Measurements from ENCODE around the gene CLCN2.

The CLCN2 gene

GRCh38 chr3:184317201-184317600, 44.2 kb downstream of the CLCN2 start:
- Histone ChIP-seq H3K36me3 (ENCODE audit: control insufficient read depth in 2 of 2, insufficient read depth in 2 of 2, low read length in 2 of 2) (peaks cover 20 to 33% of the 10 kb centered on the region in 2 donors), H3K27me3 (ENCODE audit: control insufficient read depth in 1 of 2, insufficient read depth in 2 of 2, low read length in 2 of 2) (no peaks in the 10 kb centered on the region), H3K9me3 (ENCODE audit: control insufficient read depth in 2 of 2, low read length in 2 of 2) (no peaks in the 10 kb centered on the region), H3K4me3 (ENCODE audit: low read length in 2 of 2) (peak overlapping the region; percentile 92), H3K4me1 (ENCODE audit: control insufficient read depth, insufficient read depth, low read length) (peaks cover 48% of the 10 kb centered on the region), H3K9ac (ENCODE audit: low read length in 2 of 2) (no peak overlapping the region), H3K27ac (ENCODE audit: low read length) (peak overlapping the region; percentile 98)

- peak overlapping the region; percentile 73 to 98 for H3K9ac ChIP-seq (ENCODE audit: low read length in 2 of 2)
Measured at GRCh38 chr3:184316792-184317191, 44.6 kb downstream of the CLCN2 start.

GRCh38 chr3:184315871-184316661, 45.3 kb downstream of the CLCN2 start:
- Histone ChIP-seq H3K9ac (ENCODE audit: low read length in 2 of 2) (peak overlapping the region; percentile 73 to 98), H3K4me3 (ENCODE audit: low read length in 2 of 2) (peak overlapping the region; percentile 92), H3K27ac (ENCODE audit: low read length) (peak overlapping the region; percentile 98), H3K27me3 (ENCODE audit: control insufficient read depth in 1 of 2, insufficient read depth in 2 of 2, low read length in 2 of 2) (no peaks in the 10 kb centered on the region), H3K9me3 (ENCODE audit: control insufficient read depth in 2 of 2, low read length in 2 of 2) (no peaks in the 10 kb centered on the region), H3K4me1 (ENCODE audit: control insufficient read depth, insufficient read depth, low read length) (peaks cover 44% of the 10 kb centered on the region), H3K36me3 (ENCODE audit: control insufficient read depth in 2 of 2, insufficient read depth in 2 of 2, low read length in 2 of 2) (peaks cover 9 to 21% of the 10 kb centered on the region in 2 donors)

More at GRCh38 chr3:184316792-184317191, 44.6 kb downstream of the CLCN2 start:
- Histone ChIP-seq H3K27me3 (ENCODE audit: control insufficient read depth in 1 of 2, insufficient read depth in 2 of 2, low read length in 2 of 2) (no peaks in the 10 kb centered on the region), H3K36me3 (ENCODE audit: control insufficient read depth in 2 of 2, insufficient read depth in 2 of 2, low read length in 2 of 2) (peaks cover 17 to 29% of the 10 kb centered on the region in 2 donors), H3K9me3 (ENCODE audit: control insufficient read depth in 2 of 2, low read length in 2 of 2) (no peaks in the 10 kb centered on the region), H3K27ac (ENCODE audit: low read length) (peak overlapping the region; percentile 98), H3K4me1 (ENCODE audit: control insufficient read depth, insufficient read depth, low read length) (peaks cover 47% of the 10 kb centered on the region), H3K4me3 (ENCODE audit: low read length in 2 of 2) (peak overlapping the region; percentile 92)

GRCh38 chr3:184315543-184315867, 45.9 kb downstream of the CLCN2 start:
- Histone ChIP-seq H3K4me3 (ENCODE audit: low read length in 2 of 2) (peak overlapping the region; percentile 92), H3K9ac (ENCODE audit: low read length in 2 of 2) (peak overlapping the region; percentile 98 to 99), H3K9me3 (ENCODE audit: control insufficient read depth in 2 of 2, low read length in 2 of 2) (no peaks in the 10 kb centered on the region), H3K36me3 (ENCODE audit: control insufficient read depth in 2 of 2, insufficient read depth in 2 of 2, low read length in 2 of 2) (peaks cover 4 to 16% of the 10 kb centered on the region in 2 donors), H3K27ac (ENCODE audit: low read length) (peak overlapping the region; percentile 98), H3K4me1 (ENCODE audit: control insufficient read depth, insufficient read depth, low read length) (peaks cover 38% of the 10 kb centered on the region), H3K27me3 (ENCODE audit: control insufficient read depth in 1 of 2, insufficient read depth in 2 of 2, low read length in 2 of 2) (no peaks in the 10 kb centered on the region)

GRCh38 chr3:184314700-184315542, 46.5 kb downstream of the CLCN2 start:
- Histone ChIP-seq H3K4me1 (ENCODE audit: control insufficient read depth, insufficient read depth, low read length) (peaks cover 34% of the 10 kb centered on the region), H3K9me3 (ENCODE audit: control insufficient read depth in 2 of 2, low read length in 2 of 2) (no peaks in the 10 kb centered on the region)

GRCh38 chr3:184314363-184314699, 47.1 kb downstream of the CLCN2 start, which contains the start of gene EIF4G1:
EIF4G1 (plus strand) TSS chr3:184314606; CDS start chr3:184315797, 1,191 bp downstream.
- Histone ChIP-seq H3K27ac (ENCODE audit: low read length) (peak within 1 kb of the TSS; percentile 98), H3K9me3 (ENCODE audit: control insufficient read depth in 2 of 2, low read length in 2 of 2) (no peaks in the 10 kb centered on the region), H3K4me3 (ENCODE audit: low read length in 2 of 2) (peak within 1 kb of the TSS; percentile 92), H3K4me1 (ENCODE audit: control insufficient read depth, insufficient read depth, low read length) (peaks cover 28% of the 10 kb centered on the region), H3K9ac (ENCODE audit: low read length in 2 of 2) (peak within 1 kb of the TSS; percentile 98 to 99), H3K36me3 (ENCODE audit: control insufficient read depth in 2 of 2, insufficient read depth in 2 of 2, low read length in 2 of 2) (peaks cover 3 to 13% of the 10 kb centered on the region in 2 donors), H3K27me3 (ENCODE audit: control insufficient read depth in 1 of 2, insufficient read depth in 2 of 2, low read length in 2 of 2) (no peaks in the 10 kb centered on the region)

More at GRCh38 chr3:184314700-184315542, 46.5 kb downstream of the CLCN2 start:
- Histone ChIP-seq H3K36me3 (ENCODE audit: control insufficient read depth in 2 of 2, insufficient read depth in 2 of 2, low read length in 2 of 2) (peaks cover 3 to 13% of the 10 kb centered on the region in 2 donors), H3K4me3 (ENCODE audit: low read length in 2 of 2) (peak overlapping the region; percentile 92), H3K9ac (ENCODE audit: low read length in 2 of 2) (peak overlapping the region; percentile 98 to 99), H3K27me3 (ENCODE audit: control insufficient read depth in 1 of 2, insufficient read depth in 2 of 2, low read length in 2 of 2) (no peaks in the 10 kb centered on the region), H3K27ac (ENCODE audit: low read length) (peak overlapping the region; percentile 98)

- Histone ChIP-seq H3K27ac (ENCODE audit: low read length) (no peak overlapping the region), H3K36me3 (ENCODE audit: control insufficient read depth in 2 of 2, insufficient read depth in 2 of 2, low read length in 2 of 2) (peaks cover 20 to 21% of the 10 kb centered on the region in 2 donors), H3K4me1 (ENCODE audit: control insufficient read depth, insufficient read depth, low read length) (peaks cover 10% of the 10 kb centered on the region), H3K27me3 (ENCODE audit: control insufficient read depth in 1 of 2, insufficient read depth in 2 of 2, low read length in 2 of 2) (no peaks in the 10 kb centered on the region), H3K4me3 (ENCODE audit: low read length in 2 of 2) (no peak overlapping the region), H3K9me3 (ENCODE audit: control insufficient read depth in 2 of 2, low read length in 2 of 2) (no peaks in the 10 kb centered on the region), H3K9ac (ENCODE audit: low read length in 2 of 2) (no peak overlapping the region)
Measured at GRCh38 chr3:184311633-184312032, 49.8 kb downstream of the CLCN2 start.

GRCh38 chr3:184308744-184309143, 52.7 kb downstream of the CLCN2 start:
- Histone ChIP-seq H3K4me1 (ENCODE audit: control insufficient read depth, insufficient read depth, low read length) (no peaks in the 10 kb centered on the region), H3K36me3 (ENCODE audit: control insufficient read depth in 2 of 2, insufficient read depth in 2 of 2, low read length in 2 of 2) (peaks cover 41 to 43% of the 10 kb centered on the region in 2 donors), H3K9me3 (ENCODE audit: control insufficient read depth in 2 of 2, low read length in 2 of 2) (no peaks in the 10 kb centered on the region), H3K4me3 (ENCODE audit: low read length in 2 of 2) (no peak overlapping the region), H3K27ac (ENCODE audit: low read length) (no peak overlapping the region), H3K9ac (ENCODE audit: low read length in 2 of 2) (no peak overlapping the region), H3K27me3 (ENCODE audit: control insufficient read depth in 1 of 2, insufficient read depth in 2 of 2, low read length in 2 of 2) (no peaks in the 10 kb centered on the region)

GRCh38 chr3:184307915-184308314, 53.5 kb downstream of the CLCN2 start:
- H3K4me1 ChIP-seq (ENCODE audit: control insufficient read depth, insufficient read depth, low read length), result no peaks in the 10 kb centered on the region
- no peak overlapping the region for H3K9ac ChIP-seq (ENCODE audit: low read length in 2 of 2)
- H3K9me3 ChIP-seq (ENCODE audit: control insufficient read depth in 2 of 2, low read length in 2 of 2), result no peaks in the 10 kb centered on the region
- no peaks in the 10 kb centered on the region for H3K27me3 ChIP-seq (ENCODE audit: control insufficient read depth in 1 of 2, insufficient read depth in 2 of 2, low read length in 2 of 2)
- H3K4me3 ChIP-seq (ENCODE audit: low read length in 2 of 2), result no peak overlapping the region
- H3K36me3 ChIP-seq (ENCODE audit: control insufficient read depth in 2 of 2, insufficient read depth in 2 of 2, low read length in 2 of 2), result peaks cover 50 to 52% of the 10 kb centered on the region in 2 donors
- no peak overlapping the region for H3K27ac ChIP-seq (ENCODE audit: low read length)

GRCh38 chr3:184306341-184306972, 54.9 kb downstream of the CLCN2 start:
- no peaks in the 10 kb centered on the region for H3K27me3 ChIP-seq (ENCODE audit: control insufficient read depth in 1 of 2, insufficient read depth in 2 of 2, low read length in 2 of 2)
- peaks cover 64 to 66% of the 10 kb centered on the region in 2 donors for H3K36me3 ChIP-seq (ENCODE audit: control insufficient read depth in 2 of 2, insufficient read depth in 2 of 2, low read length in 2 of 2)
- no peak overlapping the region for H3K27ac ChIP-seq (ENCODE audit: low read length)
- H3K9ac ChIP-seq (ENCODE audit: low read length in 2 of 2), result no peak overlapping the region
- no peaks in the 10 kb centered on the region for H3K9me3 ChIP-seq (ENCODE audit: control insufficient read depth in 2 of 2, low read length in 2 of 2)
- H3K4me1 ChIP-seq (ENCODE audit: control insufficient read depth, insufficient read depth, low read length), result no peaks in the 10 kb centered on the region
- no peak overlapping the region for H3K4me3 ChIP-seq (ENCODE audit: low read length in 2 of 2)
